ENCODE data around the gene CREB3L1.

CREB3L1 gene

DNA sequence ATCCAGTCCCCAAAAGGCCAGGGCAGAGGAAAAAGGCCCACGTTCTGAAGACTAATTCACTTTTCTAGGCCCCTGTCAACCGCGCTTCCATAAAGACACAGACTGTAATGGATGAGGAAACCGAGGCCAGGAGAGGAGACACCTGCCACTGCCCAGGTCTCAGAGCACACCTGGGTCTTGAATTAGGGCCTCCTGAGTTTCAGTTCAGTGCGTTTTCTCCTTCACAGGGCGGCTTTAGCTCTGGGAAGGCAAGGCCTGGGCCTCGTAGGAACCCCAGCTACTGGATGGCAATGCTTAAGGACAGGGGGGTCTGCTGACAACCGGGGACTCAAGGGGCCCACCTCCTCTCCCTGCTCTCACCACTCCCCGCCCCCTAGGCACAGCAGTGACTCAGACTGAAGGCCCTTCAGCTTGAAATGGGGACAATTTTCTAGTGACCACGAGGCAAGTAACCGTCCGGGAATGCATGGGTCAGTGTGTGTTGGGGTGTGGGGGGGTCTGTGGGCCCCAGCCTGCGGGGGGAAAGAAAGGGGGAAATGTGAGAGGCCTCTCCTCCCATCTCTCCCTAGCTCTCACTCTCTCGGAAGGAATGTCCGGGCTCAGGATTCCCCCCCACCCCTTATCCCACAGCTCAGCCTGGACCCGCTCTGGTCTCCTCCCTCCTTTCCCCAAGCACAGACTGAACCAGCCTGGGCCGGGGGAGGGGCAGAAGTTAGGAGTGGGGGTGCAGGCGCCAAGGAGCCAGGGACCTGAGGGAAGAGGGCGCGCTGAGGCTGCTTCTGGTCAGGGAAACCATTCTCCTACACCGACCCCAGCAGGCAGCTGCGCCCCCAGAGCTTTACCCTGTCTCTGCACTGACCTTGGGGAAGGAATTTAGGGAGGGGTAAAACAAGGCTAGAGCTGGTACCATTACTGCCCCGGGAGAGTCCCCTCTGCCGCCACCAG is 17.2 kb downstream of the CREB3L1 start:
- Histone ChIP-seq H3K4me3 (ENCODE audit: insufficient read depth, low read length, poor library complexity, severe bottlenecking) (no peak overlapping the region), H3K9me2 (replicated peaks; ENCODE audit: insufficient read depth, low read length) (no peaks in the 10 kb centered on the region), H3K4me2 (ENCODE audit: low read depth, low read length, poor library complexity, severe bottlenecking) (no peak overlapping the region), H3K9me3 (ENCODE audit: insufficient read depth, low read length) (no peaks in the 10 kb centered on the region), H2AFZ (ENCODE audit: low read depth, low read length, severe bottlenecking) (no peak overlapping the region), H3K36me3 (ENCODE audit: low read length) (no peaks in the 10 kb centered on the region), H3K27ac (ENCODE audit: low read depth, low read length) (no peak overlapping the region), H4K20me1 (ENCODE audit: low read depth, low read length) (no peaks in the 10 kb centered on the region), H3K27me3 (ENCODE audit: low read length) (no peaks in the 10 kb centered on the region), H3K79me2 (ENCODE audit: insufficient read depth, low read length) (no peaks in the 10 kb centered on the region), H3F3A (ENCODE audit: insufficient read depth) (no peaks in the 10 kb centered on the region), H3K9ac (ENCODE audit: low read length) (no peak overlapping the region)
- TF ChIP-seq EZH2phosphoT487 (conservative IDR thresholded peaks at IDR 0.05; ENCODE audit: low read length), result no peak
- TF ChIP-seq, protein P1, sequence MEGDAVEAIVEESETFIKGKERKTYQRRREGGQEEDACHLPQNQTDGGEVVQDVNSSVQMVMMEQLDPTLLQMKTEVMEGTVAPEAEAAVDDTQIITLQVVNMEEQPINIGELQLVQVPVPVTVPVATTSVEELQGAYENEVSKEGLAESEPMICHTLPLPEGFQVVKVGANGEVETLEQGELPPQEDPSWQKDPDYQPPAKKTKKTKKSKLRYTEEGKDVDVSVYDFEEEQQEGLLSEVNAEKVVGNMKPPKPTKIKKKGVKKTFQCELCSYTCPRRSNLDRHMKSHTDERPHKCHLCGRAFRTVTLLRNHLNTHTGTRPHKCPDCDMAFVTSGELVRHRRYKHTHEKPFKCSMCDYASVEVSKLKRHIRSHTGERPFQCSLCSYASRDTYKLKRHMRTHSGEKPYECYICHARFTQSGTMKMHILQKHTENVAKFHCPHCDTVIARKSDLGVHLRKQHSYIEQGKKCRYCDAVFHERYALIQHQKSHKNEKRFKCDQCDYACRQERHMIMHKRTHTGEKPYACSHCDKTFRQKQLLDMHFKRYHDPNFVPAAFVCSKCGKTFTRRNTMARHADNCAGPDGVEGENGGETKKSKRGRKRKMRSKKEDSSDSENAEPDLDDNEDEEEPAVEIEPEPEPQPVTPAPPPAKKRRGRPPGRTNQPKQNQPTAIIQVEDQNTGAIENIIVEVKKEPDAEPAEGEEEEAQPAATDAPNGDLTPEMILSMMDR (IDR thresholded peaks at IDR 0.05; ENCODE audit: insufficient read depth, low read length, poor library complexity, severe bottlenecking), result no peak

DNA sequence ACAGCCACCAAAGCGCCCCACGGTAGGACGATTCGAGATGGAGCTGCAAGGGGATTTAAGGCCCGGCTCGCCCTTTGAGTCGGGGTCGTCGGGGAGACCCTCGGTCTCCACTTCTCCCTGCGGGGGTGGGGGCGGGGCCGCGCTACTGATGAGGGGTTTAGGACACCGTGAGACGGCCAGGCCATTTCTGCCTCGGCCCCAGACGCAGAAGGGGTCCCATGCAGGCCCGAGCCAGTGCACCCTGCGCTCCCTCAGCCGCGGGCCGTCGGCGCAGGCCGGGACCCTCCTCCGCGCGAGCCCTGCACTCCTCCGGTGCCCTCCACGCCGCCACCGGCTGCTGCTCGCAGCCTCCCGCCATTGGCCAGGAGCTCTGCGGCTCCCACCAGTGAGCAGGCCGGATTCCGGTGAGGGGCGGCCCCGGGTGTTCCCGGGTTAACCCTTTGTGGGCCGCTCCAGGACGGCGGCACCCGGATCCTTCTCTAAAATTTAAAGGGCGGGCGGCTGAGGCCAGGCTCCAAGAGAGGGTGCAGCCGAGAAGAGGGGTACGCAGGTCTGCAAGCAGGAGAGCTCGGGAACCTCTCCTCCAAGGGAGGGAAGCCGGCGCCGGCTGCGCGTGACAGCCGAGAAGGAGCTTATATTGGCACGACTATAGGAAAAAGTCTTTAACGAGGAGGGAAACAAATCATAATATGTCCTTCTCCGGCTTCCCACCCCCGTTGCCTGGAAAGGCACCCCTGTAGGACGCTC is 18.0 kb downstream of the CREB3L1 start:
- Histone ChIP-seq H3K9ac (ENCODE audit: low read length) (no peak overlapping the region), H2AFZ (ENCODE audit: low read depth, low read length, severe bottlenecking) (no peak overlapping the region), H3K4me3 (ENCODE audit: insufficient read depth, low read length, poor library complexity, severe bottlenecking) (no peak overlapping the region), H3K27me3 (ENCODE audit: low read length) (no peaks in the 10 kb centered on the region), H3K27ac (ENCODE audit: low read depth, low read length) (no peak overlapping the region), H3F3A (ENCODE audit: insufficient read depth) (no peaks in the 10 kb centered on the region), H3K4me2 (ENCODE audit: low read depth, low read length, poor library complexity, severe bottlenecking) (no peak overlapping the region), H3K9me2 (replicated peaks; ENCODE audit: insufficient read depth, low read length) (no peaks in the 10 kb centered on the region), H3K36me3 (ENCODE audit: low read length) (no peaks in the 10 kb centered on the region), H3K9me3 (ENCODE audit: insufficient read depth, low read length) (no peaks in the 10 kb centered on the region), H3K79me2 (ENCODE audit: insufficient read depth, low read length) (no peaks in the 10 kb centered on the region), H4K20me1 (ENCODE audit: low read depth, low read length) (no peaks in the 10 kb centered on the region)
- TF ChIP-seq, protein P1 (IDR thresholded peaks at IDR 0.05; ENCODE audit: insufficient read depth, low read length, poor library complexity, severe bottlenecking), result no peak
- no peak for TF ChIP-seq EZH2phosphoT487 (conservative IDR thresholded peaks at IDR 0.05; ENCODE audit: low read length)

DNA sequence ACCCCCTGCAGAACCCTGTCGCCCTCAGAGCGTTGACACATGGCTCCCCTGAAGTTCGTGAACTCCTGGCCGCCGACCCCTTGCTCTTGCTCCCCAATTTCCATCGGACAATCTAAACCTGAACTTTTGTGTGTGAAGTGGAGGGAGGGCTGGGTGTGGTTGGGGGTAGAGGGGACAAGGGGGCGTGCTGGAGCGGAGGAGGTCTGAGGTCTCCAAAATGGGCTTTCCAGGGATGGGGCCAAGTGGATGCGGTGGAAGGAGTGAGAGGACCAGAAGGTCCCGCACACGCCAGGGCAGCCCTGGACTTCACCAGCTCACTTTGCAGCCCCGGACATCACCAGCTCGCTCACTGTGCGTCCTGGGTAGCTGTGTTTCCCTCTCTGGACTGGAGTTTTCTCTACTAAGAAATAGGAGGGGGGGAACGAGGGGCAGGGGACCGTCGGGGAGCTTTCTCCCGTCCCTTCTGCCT is 18.6 kb downstream of the CREB3L1 start:
- H3K9ac ChIP-seq (ENCODE audit: low read length), result no peak overlapping the region
- H3F3A ChIP-seq (ENCODE audit: insufficient read depth), result no peaks in the 10 kb centered on the region
- no peaks in the 10 kb centered on the region for H3K79me2 ChIP-seq (ENCODE audit: insufficient read depth, low read length)
- no peaks in the 10 kb centered on the region for H3K36me3 ChIP-seq (ENCODE audit: low read length)
- no peaks in the 10 kb centered on the region for H3K27me3 ChIP-seq (ENCODE audit: low read length)
- H3K9me2 ChIP-seq (replicated peaks; ENCODE audit: insufficient read depth, low read length), result no peaks in the 10 kb centered on the region
- TF ChIP-seq, protein P1 (IDR thresholded peaks at IDR 0.05; ENCODE audit: insufficient read depth, low read length, poor library complexity, severe bottlenecking), result no peak
- no peak for TF ChIP-seq EZH2phosphoT487 (conservative IDR thresholded peaks at IDR 0.05; ENCODE audit: low read length)
- H3K4me3 ChIP-seq (ENCODE audit: insufficient read depth, low read length, poor library complexity, severe bottlenecking), result no peak overlapping the region
- no peak overlapping the region for H3K27ac ChIP-seq (ENCODE audit: low read depth, low read length)
- no peak overlapping the region for H3K4me2 ChIP-seq (ENCODE audit: low read depth, low read length, poor library complexity, severe bottlenecking)
- H3K9me3 ChIP-seq (ENCODE audit: insufficient read depth, low read length), result no peaks in the 10 kb centered on the region
- no peak overlapping the region for H2AFZ ChIP-seq (ENCODE audit: low read depth, low read length, severe bottlenecking)
- H4K20me1 ChIP-seq (ENCODE audit: low read depth, low read length), result no peaks in the 10 kb centered on the region
